Measurements from ENCODE around the gene CFB. TPM values are rescaled to one million over a fixed set of nuclear protein-coding genes. Genes with fewer than 3 reads are reported as not detected.

Gene CFB
- total RNA-seq, 1 donor from 2014 or later: 13.8 TPM

GRCh38 chr6:31899215-31899614 lies 46.7 kb upstream of the CFB start:
- TF ChIP-seq, protein P1, sequence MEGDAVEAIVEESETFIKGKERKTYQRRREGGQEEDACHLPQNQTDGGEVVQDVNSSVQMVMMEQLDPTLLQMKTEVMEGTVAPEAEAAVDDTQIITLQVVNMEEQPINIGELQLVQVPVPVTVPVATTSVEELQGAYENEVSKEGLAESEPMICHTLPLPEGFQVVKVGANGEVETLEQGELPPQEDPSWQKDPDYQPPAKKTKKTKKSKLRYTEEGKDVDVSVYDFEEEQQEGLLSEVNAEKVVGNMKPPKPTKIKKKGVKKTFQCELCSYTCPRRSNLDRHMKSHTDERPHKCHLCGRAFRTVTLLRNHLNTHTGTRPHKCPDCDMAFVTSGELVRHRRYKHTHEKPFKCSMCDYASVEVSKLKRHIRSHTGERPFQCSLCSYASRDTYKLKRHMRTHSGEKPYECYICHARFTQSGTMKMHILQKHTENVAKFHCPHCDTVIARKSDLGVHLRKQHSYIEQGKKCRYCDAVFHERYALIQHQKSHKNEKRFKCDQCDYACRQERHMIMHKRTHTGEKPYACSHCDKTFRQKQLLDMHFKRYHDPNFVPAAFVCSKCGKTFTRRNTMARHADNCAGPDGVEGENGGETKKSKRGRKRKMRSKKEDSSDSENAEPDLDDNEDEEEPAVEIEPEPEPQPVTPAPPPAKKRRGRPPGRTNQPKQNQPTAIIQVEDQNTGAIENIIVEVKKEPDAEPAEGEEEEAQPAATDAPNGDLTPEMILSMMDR (IDR thresholded peaks at IDR 0.05; ENCODE audit: insufficient read depth, low read length, poor library complexity, severe bottlenecking): no peak
- H3K27me3 ChIP-seq (ENCODE audit: control insufficient read depth, insufficient read depth, low read length): no peaks in the 10 kb centered on the region
- DNase-seq (ENCODE audit: low read depth): no peak
- H3K4me3 ChIP-seq (ENCODE audit: low read depth, low read length): no peak overlapping the region
- no peaks in the 10 kb centered on the region for H3K36me3 ChIP-seq (ENCODE audit: control insufficient read depth, insufficient read depth, low read length)

DNA sequence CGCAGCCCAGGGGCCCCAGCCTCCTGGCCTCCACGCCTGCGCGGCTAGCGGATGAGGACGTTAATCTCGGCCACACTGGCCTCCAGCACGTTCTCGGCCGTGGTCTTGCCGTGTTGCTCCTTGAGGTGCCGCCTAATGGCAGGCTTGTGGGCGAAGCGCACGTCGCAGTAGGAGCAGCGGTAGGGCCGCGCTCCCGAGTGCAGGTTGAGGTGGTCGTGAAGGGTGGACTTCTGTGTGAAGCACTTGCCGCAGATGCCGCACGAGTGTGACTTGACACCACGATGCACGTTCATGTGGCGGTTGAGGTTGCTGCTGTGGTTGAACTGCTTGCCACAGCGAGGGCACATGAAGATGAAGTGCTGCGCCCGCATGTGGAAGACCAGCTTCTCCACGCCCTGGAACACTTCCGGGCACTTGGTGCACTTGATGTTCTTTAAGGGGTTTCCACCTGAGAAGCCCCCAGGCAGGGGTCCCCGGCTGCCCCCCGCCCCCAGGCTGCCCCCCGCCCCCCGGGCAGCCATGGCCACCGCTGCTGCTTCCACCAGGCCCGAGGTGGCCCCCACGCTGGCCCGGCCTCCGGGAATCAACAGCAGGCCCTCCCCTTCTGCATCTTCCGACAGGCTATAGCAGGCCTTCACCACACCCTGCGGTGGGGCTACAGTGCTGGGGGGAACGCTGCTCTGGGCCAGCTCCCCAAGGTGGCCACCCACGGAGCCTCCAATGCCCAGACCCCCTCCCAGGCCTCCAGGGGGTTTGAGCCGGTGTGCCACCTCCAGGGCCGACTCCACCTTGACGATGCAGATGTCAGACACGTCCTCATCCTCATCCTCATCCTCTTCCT lies 45.8 kb upstream of the CFB start:
- Histone ChIP-seq H3K27me3 (ENCODE audit: control insufficient read depth, insufficient read depth, low read length) (no peaks in the 10 kb centered on the region), H3K36me3 (ENCODE audit: control insufficient read depth, insufficient read depth, low read length) (no peaks in the 10 kb centered on the region)

GRCh38 chr6:31900917-31901414 lies 44.9 kb upstream of the CFB start:
- H3K27me3 ChIP-seq (ENCODE audit: control insufficient read depth, insufficient read depth, low read length): no peaks in the 10 kb centered on the region
- no peaks in the 10 kb centered on the region for H3K36me3 ChIP-seq (ENCODE audit: control insufficient read depth, insufficient read depth, low read length)
- TF ChIP-seq, protein P1 (IDR thresholded peaks at IDR 0.05; ENCODE audit: insufficient read depth, low read length, poor library complexity, severe bottlenecking): peak; percentile 6
- peak overlapping the region; percentile 51 for H3K4me3 ChIP-seq (ENCODE audit: low read depth, low read length)
- no peak for DNase-seq (ENCODE audit: low read depth)

More for the DNA sequence above, 45.8 kb upstream of the CFB start:
- TF ChIP-seq, protein P1 (IDR thresholded peaks at IDR 0.05; ENCODE audit: insufficient read depth, low read length, poor library complexity, severe bottlenecking): no peak
- H3K4me3 ChIP-seq (ENCODE audit: low read depth, low read length): no peak overlapping the region
- DNase-seq (ENCODE audit: low read depth): no peak

DNA sequence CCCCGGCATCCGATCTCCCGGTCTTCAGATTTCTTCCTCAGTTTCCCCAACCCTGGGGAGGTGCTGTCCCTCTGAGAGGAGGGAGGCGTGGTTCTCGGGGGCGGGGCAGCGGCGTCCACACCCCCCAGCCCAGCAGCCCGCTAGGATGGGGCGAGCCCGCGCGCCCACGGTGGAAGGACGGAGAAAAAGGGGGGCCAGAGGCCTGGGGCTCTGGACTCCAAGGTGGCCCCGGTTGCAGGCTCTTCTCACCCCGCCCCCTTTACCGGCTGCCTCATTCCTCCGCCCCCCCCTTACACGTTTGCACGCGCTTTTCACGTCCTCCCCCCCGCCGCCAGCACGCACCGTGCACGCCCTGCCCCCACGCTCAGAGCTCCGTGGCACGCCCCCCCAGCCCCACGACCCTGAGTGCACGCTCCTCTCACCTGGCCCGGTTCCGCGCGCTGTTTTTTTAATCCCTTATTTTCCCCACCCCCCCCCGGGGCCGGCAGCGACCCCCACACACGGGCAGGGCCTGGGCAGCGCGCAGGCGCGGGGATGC lies 44.4 kb upstream of the CFB start:
- H3K27me3 ChIP-seq (ENCODE audit: control insufficient read depth, insufficient read depth, low read length): no peaks in the 10 kb centered on the region
- TF ChIP-seq, protein P1 (IDR thresholded peaks at IDR 0.05; ENCODE audit: insufficient read depth, low read length, poor library complexity, severe bottlenecking): no peak
- peak overlapping the region; percentile 51 for H3K4me3 ChIP-seq (ENCODE audit: low read depth, low read length)
- H3K36me3 ChIP-seq (ENCODE audit: control insufficient read depth, insufficient read depth, low read length): no peaks in the 10 kb centered on the region
- no peak for DNase-seq (ENCODE audit: low read depth)

- DNase-seq (ENCODE audit: low read depth): peak; percentile 49
- Histone ChIP-seq H3K4me3 (ENCODE audit: low read depth, low read length) (peak within 1 kb of the TSS; percentile 51), H3K36me3 (ENCODE audit: control insufficient read depth, insufficient read depth, low read length) (no peaks in the 10 kb centered on the region), H3K27me3 (ENCODE audit: control insufficient read depth, insufficient read depth, low read length) (no peaks in the 10 kb centered on the region)
- TF ChIP-seq, protein P1 (IDR thresholded peaks at IDR 0.05; ENCODE audit: insufficient read depth, low read length, poor library complexity, severe bottlenecking): no peak
These were observed 43.8 kb upstream of the CFB start, which contains the start of gene ZBTB12 for GRCh38 chr6:31901953-31902643. Gene ZBTB12 (minus strand): TSS chr6:31902086. CDS start chr6:31901305, 781 bp downstream.
